Activated naive CD4-positive, alpha-beta T cell treated with anti-CD3 and anti-CD28 coated beads, Interleukin-2, amount 10 ng/mL, durations not matched to agents 5 hours and 36 hours (primary cell): ENCODE measurements around the gene DENND2C. TPM values are rescaled to one million over a fixed set of nuclear protein-coding genes. Genes with fewer than 3 reads are reported as not detected.

Source experiments
- total RNA-seq, 2 experiments: library from RNA; stranded (reverse); gene quantifications; one replicate each; pipeline ENCODE4 v1.2.3, GENCODE V29; 2021

The DENND2C gene
- under 1 TPM; 0.23 to 0.31 TPM for total RNA-seq

GRCh38 chr1:114669562-114670082, at the start of gene DENND2C:
Gene DENND2C (minus strand): TSS chr1:114670049. CDS start chr1:114625984, 44,065 bp downstream.

GRCh38 chr1:114716304-114717170, 46.7 kb upstream of the DENND2C start, which contains the start of gene NRAS:
Gene NRAS (minus strand): TSS chr1:114716771. CDS start chr1:114716160, 611 bp downstream.

GRCh38 chr1:114695430-114696058, 25.7 kb upstream of the DENND2C start, which contains the start of gene AMPD1:
Gene AMPD1 (minus strand): TSS chr1:114695546. CDS start chr1:114695471, 75 bp downstream.

GRCh38 chr1:114581335-114582287, 88.2 kb downstream of the DENND2C start, which contains the start of gene BCAS2:
Gene BCAS2 (minus strand): TSS chr1:114581615. CDS start chr1:114581591, 24 bp downstream.

Other genes starting within 250 kb of the DENND2C start
- 10 to 100 TPM; 39.1 to 39.5 TPM for gene TRIM33, start 158.8 kb downstream of the DENND2C start, total RNA-seq
- 10 to 100 TPM; 38.2 to 39.1 TPM for gene BCAS2, start 88.4 kb downstream of the DENND2C start, total RNA-seq
- gene AMPD1, start 25.5 kb upstream of the DENND2C start, total RNA-seq = not detected
- 10 to 100 TPM; 45.8 to 47.2 TPM for gene NRAS, start 46.7 kb upstream of the DENND2C start, total RNA-seq
- gene CSDE1, start 87.9 kb upstream of the DENND2C start, total RNA-seq = 100 to 1,000 TPM; 401 to 408 TPM
- gene SIKE1, start 110.6 kb upstream of the DENND2C start, total RNA-seq = 10 to 100 TPM; 54.5 to 54.7 TPM
- gene SYCP1, start 184.8 kb upstream of the DENND2C start, total RNA-seq = not detected